Lower lobe of right lung (tissue), 2 donors: ENCODE data around the gene NT5C1B. TPM values are rescaled to one million over a fixed set of nuclear protein-coding genes. Genes with fewer than 3 reads are reported as not detected.

Experiments
- ATAC-seq, 2 donors: fragments of 200-7000 bp; cut with Tn5 transposase; one replicate each; pipeline ENCODE4 v1.9.1; 2020 to 2022; ENCODE audit warnings: mild to moderate bottlenecking in 2 of 2, moderate library complexity in 2 of 2
- DNase-seq: peaks from one replicate; pipeline ENCODE4 v3.0.0-alpha.2; 2020
- H3K27ac ChIP-seq: fragments of 200-600 bp; one replicate; pipeline ENCODE4 v1.8.0; 2022
- H3K27me3 ChIP-seq: fragments of 200-600 bp; one replicate; pipeline ENCODE4 v1.8.0; 2022; ENCODE audit warnings: low read depth
- H3K36me3 ChIP-seq: fragments of 200-600 bp; one replicate; pipeline ENCODE4 v1.8.0; 2022; ENCODE audit warnings: mild to moderate bottlenecking
- H3K4me1 ChIP-seq: fragments of 200-600 bp; one replicate; pipeline ENCODE4 v1.8.0; 2022
- H3K4me3 ChIP-seq: fragments of 200-600 bp; one replicate; pipeline ENCODE4 v1.8.0; 2022; ENCODE audit warnings: mild to moderate bottlenecking
- H3K9me3 ChIP-seq: fragments of 200-600 bp; one replicate; pipeline ENCODE4 v1.8.0; 2022
- CTCF ChIP-seq: fragments of 200-600 bp; IDR thresholded peaks from one replicate; pipeline ENCODE4 v1.8.0; 2022; ENCODE audit warnings: antibody characterized with exemption, mild to moderate bottlenecking
- intact Hi-C: fragments of 100-400 bp; cut with DNase I; formaldehyde crosslinking; loops from one replicate; pipeline ENCODE4 v1.11.0; 2022
- total RNA-seq: library from RNA; stranded (reverse); fragmentation: NEBNext Ultra II Directional; extraction: Animal tissue kit (Norgen Biotek cat#: 25700); gene quantifications from one replicate; pipeline ENCODE4 v1.2.1, GENCODE V29; 2021
- donor health status: DM: no; HTN: yes; CAD: no; lungs with severe emphysema.

NT5C1B gene
- total RNA-seq, 1 donor from 2014 or later, result not detected

GRCh38 chr2:18619091-18619490 lies 29.7 kb upstream of the NT5C1B start:
- Histone ChIP-seq H3K27me3 (no peaks in the 10 kb centered on the region), H3K9me3 (no peaks in the 10 kb centered on the region), H3K27ac (no peak overlapping the region), H3K36me3 (no peaks in the 10 kb centered on the region), H3K4me3 (no peak overlapping the region), H3K4me1 (no peaks in the 10 kb centered on the region)
- ATAC-seq, result no peak
- intact Hi-C loops, result no loop called here
- TF ChIP-seq CTCF, result no peak
- no peak for DNase-seq

GRCh38 chr2:18614041-18614440 lies 24.7 kb upstream of the NT5C1B start:
- no peaks in the 10 kb centered on the region for H3K27me3 ChIP-seq
- no peaks in the 10 kb centered on the region for H3K9me3 ChIP-seq
- H3K4me1 ChIP-seq, result no peaks in the 10 kb centered on the region
- no peak overlapping the region for H3K4me3 ChIP-seq
- no peak for TF ChIP-seq CTCF
- H3K27ac ChIP-seq, result no peak overlapping the region
- ATAC-seq (no peak), DNase-seq (no peak)
- no peaks in the 10 kb centered on the region for H3K36me3 ChIP-seq
- intact Hi-C loops, result no loop called here

GRCh38 chr2:18612133-18612532 lies 22.8 kb upstream of the NT5C1B start:
- no peaks in the 10 kb centered on the region for H3K27me3 ChIP-seq
- no peak for ATAC-seq
- DNase-seq, result no peak
- no peaks in the 10 kb centered on the region for H3K4me1 ChIP-seq
- H3K27ac ChIP-seq, result no peak overlapping the region
- no peak for TF ChIP-seq CTCF
- H3K9me3 ChIP-seq, result no peaks in the 10 kb centered on the region
- H3K36me3 ChIP-seq, result no peaks in the 10 kb centered on the region
- intact Hi-C loops, result no loop called here
- H3K4me3 ChIP-seq, result no peak overlapping the region

- no peak overlapping the region for H3K27ac ChIP-seq
Measured at GRCh38 chr2:18611604-18612003, 22.2 kb upstream of the NT5C1B start.

GRCh38 chr2:18611184-18611583 lies 21.8 kb upstream of the NT5C1B start:
- ATAC-seq (peak in 1 of 2 donors; percentile 19), DNase-seq (no peak)
- H3K4me3 ChIP-seq, result no peak overlapping the region
- intact Hi-C loops, result no loop called here
- H3K4me1 ChIP-seq, result no peaks in the 10 kb centered on the region
- no peak for TF ChIP-seq CTCF
- no peaks in the 10 kb centered on the region for H3K36me3 ChIP-seq
- H3K27ac ChIP-seq, result no peak overlapping the region
- no peaks in the 10 kb centered on the region for H3K9me3 ChIP-seq
- no peaks in the 10 kb centered on the region for H3K27me3 ChIP-seq

More at GRCh38 chr2:18611604-18612003, 22.2 kb upstream of the NT5C1B start:
- no peak for TF ChIP-seq CTCF
- Histone ChIP-seq H3K4me1 (no peaks in the 10 kb centered on the region), H3K27me3 (no peaks in the 10 kb centered on the region), H3K9me3 (no peaks in the 10 kb centered on the region), H3K4me3 (no peak overlapping the region), H3K36me3 (no peaks in the 10 kb centered on the region)
- ATAC-seq (peak; percentile 43 to 49), DNase-seq (no peak)
- intact Hi-C loops, result no loop called here

GRCh38 chr2:18610651-18611050 lies 21.3 kb upstream of the NT5C1B start:
- DNase-seq (no peak), ATAC-seq (no peak)
- H3K36me3 ChIP-seq, result no peaks in the 10 kb centered on the region
- H3K27me3 ChIP-seq, result no peaks in the 10 kb centered on the region
- no peaks in the 10 kb centered on the region for H3K9me3 ChIP-seq
- H3K4me1 ChIP-seq, result no peaks in the 10 kb centered on the region
- TF ChIP-seq CTCF, result no peak
- H3K4me3 ChIP-seq, result no peak overlapping the region
- H3K27ac ChIP-seq, result no peak overlapping the region
- intact Hi-C loops, result no loop called here
